Mucosa of descending colon (tissue), 3 donors: ENCODE measurements around the gene CYP27A1. TPM values are rescaled to one million over a fixed set of nuclear protein-coding genes. Genes with fewer than 3 reads are reported as not detected.
A peak's percentile ranks its signal among the peaks of the same experiment; 100 is the strongest.

ENCODE experiments used
- ATAC-seq: fragments of 200-7000 bp; cut with Tn5 transposase; one replicate; pipeline ENCODE4 v1.9.1; 2020; ENCODE audit warnings: mild to moderate bottlenecking, moderate library complexity
- DNase-seq, 3 donors: peaks; one replicate each; pipeline ENCODE4 v3.0.0-alpha.2; 2020
- H3K36me3 ChIP-seq: fragments of 200-600 bp; one replicate; pipeline ENCODE4 v1.8.0; 2021; ENCODE audit warnings: low read depth, mild to moderate bottlenecking
- H3K4me1 ChIP-seq: fragments of 200-600 bp; one replicate; pipeline ENCODE4 v1.8.0; 2021; ENCODE audit warnings: low read depth, mild to moderate bottlenecking
- H3K4me3 ChIP-seq: fragments of 200-600 bp; one replicate; pipeline ENCODE4 v1.8.0; 2021; ENCODE audit warnings: mild to moderate bottlenecking
- H3K9me3 ChIP-seq: fragments of 200-600 bp; one replicate; pipeline ENCODE4 v1.8.0; 2021; ENCODE audit warnings: mild to moderate bottlenecking
- intact Hi-C, 2 donors: fragments of 100-400 bp; cut with DNase I in 1 of 2; cut with micrococcal nuclease in 1 of 2; formaldehyde crosslinking; loops; one replicate each; pipeline versions ENCODE4 v1.11.0 to v1.11.1; 2022; cut with DNase I, micrococcal nuclease
- total RNA-seq, 3 donors: library from RNA; stranded (reverse); fragmentation: NEBNext Ultra II Directional in 2 of 3; extraction: Animal tissue kit (Norgen Biotek cat#: 25700) in 2 of 3; gene quantifications; one replicate each; pipeline versions ENCODE4 v1.2.1 to v1.2.4, GENCODE V29; 2021 to 2023
- TF ChIP-seq, protein P1 (sequence below): fragments of 200-600 bp; IDR thresholded peaks from one replicate; pipeline ENCODE4 v1.8.0; 2022; ENCODE audit warnings: antibody characterized with exemption, mild to moderate bottlenecking
- donor health status: DM: no; HTN: no; CAD: no; lungs with moderate emphysema.
- donor health status: DM: no; HTN: no; CAD: no.
- donor health status: DM: no; HTN: yes; CAD: no.

CYP27A1 gene
- total RNA-seq, 3 donors from 2014 or later: 31.0 to 70.0 (median 37.7) TPM

DNA sequence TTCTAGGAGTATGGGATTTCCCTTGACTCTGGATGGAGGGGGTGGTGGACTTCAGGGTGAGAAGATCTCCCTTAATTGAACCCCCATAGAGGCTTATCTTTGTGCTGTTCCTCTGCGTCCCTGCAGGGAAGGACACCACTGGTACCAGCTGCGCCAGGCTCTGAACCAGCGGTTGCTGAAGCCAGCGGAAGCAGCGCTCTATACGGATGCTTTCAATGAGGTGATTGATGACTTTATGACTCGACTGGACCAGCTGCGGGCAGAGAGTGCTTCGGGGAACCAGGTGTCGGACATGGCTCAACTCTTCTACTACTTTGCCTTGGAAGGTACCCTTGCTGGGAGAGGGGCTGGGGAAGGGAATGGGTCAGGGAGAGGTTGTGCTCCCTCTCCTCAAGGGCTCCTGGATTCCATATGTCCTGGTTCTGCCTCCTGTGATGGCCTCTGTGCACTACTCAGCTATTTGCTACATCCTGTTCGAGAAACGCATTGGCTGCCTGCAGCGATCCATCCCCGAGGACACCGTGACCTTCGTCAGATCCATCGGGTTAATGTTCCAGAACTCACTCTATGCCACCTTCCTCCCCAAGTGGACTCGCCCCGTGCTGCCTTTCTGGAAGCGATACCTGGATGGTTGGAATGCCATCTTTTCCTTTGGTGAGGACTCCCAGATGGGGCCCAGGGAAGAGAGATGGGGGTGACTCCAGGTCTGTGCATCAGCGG, 30.3 kb downstream of the CYP27A1 start:
- no peaks in the 10 kb centered on the region for H3K36me3 ChIP-seq
- intact Hi-C loops: no loop called here
- no peak for ATAC-seq

DNA sequence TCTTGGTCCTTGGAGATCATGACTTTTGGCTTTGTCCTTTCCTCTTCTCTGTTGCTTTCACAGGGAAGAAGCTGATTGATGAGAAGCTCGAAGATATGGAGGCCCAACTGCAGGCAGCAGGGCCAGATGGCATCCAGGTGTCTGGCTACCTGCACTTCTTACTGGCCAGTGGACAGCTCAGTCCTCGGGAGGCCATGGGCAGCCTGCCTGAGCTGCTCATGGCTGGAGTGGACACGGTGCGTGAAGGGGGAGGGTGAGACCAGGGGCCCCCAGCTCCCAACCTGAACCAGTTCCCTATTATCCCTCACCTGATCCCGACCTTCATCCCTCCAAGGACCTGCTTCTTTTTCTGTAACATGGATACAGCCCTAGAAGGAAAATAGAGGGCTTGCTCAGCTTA, 30.9 kb downstream of the CYP27A1 start:
- Histone ChIP-seq H3K9me3 (no peaks in the 10 kb centered on the region), H3K4me3 (no peak overlapping the region), H3K36me3 (no peaks in the 10 kb centered on the region), H3K4me1 (peaks cover 9% of the 10 kb centered on the region)
- DNase-seq (no peak), ATAC-seq (no peak)
- intact Hi-C loops: no loop called here
- TF ChIP-seq, protein P1, sequence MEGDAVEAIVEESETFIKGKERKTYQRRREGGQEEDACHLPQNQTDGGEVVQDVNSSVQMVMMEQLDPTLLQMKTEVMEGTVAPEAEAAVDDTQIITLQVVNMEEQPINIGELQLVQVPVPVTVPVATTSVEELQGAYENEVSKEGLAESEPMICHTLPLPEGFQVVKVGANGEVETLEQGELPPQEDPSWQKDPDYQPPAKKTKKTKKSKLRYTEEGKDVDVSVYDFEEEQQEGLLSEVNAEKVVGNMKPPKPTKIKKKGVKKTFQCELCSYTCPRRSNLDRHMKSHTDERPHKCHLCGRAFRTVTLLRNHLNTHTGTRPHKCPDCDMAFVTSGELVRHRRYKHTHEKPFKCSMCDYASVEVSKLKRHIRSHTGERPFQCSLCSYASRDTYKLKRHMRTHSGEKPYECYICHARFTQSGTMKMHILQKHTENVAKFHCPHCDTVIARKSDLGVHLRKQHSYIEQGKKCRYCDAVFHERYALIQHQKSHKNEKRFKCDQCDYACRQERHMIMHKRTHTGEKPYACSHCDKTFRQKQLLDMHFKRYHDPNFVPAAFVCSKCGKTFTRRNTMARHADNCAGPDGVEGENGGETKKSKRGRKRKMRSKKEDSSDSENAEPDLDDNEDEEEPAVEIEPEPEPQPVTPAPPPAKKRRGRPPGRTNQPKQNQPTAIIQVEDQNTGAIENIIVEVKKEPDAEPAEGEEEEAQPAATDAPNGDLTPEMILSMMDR: no peak

More for the DNA sequence above, 30.3 kb downstream of the CYP27A1 start:
- no peak for DNase-seq
- TF ChIP-seq, protein P1: no peak
- H3K4me3 ChIP-seq: no peak overlapping the region
- H3K9me3 ChIP-seq: no peaks in the 10 kb centered on the region
- H3K4me1 ChIP-seq: peaks cover 9% of the 10 kb centered on the region

DNA sequence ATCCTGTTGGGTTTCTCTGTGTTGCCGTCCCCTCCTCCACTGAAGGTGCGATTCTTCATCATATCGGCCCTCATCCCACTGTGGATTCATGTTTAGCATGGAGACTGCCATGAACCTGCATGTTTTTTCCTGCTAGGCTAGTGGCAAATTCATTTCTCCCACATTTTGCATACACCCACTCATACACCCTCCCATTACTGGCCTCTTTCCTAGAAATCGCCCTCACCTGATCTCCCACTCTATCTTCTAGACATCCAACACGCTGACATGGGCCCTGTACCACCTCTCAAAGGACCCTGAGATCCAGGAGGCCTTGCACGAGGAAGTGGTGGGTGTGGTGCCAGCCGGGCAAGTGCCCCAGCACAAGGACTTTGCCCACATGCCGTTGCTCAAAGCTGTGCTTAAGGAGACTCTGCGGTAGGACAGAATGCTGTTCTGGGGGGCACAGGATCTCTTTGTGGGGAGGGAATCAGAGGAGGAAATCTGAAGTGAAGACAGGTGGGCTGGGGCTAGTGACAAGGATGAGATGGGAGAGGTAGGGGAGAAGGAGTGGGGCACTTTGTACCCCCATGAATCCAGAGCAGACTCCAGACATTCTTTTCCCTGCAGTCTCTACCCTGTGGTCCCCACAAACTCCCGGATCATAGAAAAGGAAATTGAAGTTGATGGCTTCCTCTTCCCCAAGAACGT, 32.0 kb downstream of the CYP27A1 start:
- Histone ChIP-seq H3K36me3 (no peaks in the 10 kb centered on the region), H3K4me1 (peaks cover 9% of the 10 kb centered on the region), H3K4me3 (no peak overlapping the region), H3K9me3 (no peaks in the 10 kb centered on the region)
- intact Hi-C loops: no loop called here
- peak; percentile 77 to 79 (median 79) for DNase-seq
- TF ChIP-seq, protein P1: no peak
- ATAC-seq: peak; percentile 95

DNA sequence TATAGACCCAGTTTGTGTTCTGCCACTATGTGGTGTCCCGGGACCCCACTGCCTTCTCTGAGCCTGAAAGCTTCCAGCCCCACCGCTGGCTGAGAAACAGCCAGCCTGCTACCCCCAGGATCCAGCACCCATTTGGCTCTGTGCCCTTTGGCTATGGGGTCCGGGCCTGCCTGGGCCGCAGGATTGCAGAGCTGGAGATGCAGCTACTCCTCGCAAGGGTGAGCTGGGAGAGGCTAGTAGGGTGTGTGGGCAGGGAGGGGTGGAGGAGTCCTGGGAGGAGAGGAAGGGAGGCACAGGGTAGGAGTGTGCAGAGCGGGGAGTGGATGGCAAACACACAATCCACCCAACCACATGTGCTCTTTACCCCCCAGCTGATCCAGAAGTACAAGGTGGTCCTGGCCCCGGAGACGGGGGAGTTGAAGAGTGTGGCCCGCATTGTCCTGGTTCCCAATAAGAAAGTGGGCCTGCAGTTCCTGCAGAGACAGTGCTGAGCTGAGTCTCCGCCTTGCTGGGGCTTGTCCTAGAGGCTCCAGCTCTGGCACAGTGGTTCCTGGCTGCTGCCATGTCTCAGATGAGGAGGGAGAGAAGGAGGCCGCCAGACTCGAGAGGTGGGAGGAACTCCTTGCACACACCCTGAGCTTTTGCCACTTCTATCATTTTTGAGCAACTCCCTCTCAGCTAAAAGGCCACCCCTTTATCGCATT, 32.7 kb downstream of the CYP27A1 start:
- Histone ChIP-seq H3K9me3 (no peaks in the 10 kb centered on the region), H3K36me3 (no peaks in the 10 kb centered on the region), H3K4me3 (no peak overlapping the region), H3K4me1 (peaks cover 9% of the 10 kb centered on the region)
- intact Hi-C loops: no loop called here
- DNase-seq: peak in 2 of 3 donors; percentile 45 to 61
- ATAC-seq: peak; percentile 84
- TF ChIP-seq, protein P1: no peak

DNA sequence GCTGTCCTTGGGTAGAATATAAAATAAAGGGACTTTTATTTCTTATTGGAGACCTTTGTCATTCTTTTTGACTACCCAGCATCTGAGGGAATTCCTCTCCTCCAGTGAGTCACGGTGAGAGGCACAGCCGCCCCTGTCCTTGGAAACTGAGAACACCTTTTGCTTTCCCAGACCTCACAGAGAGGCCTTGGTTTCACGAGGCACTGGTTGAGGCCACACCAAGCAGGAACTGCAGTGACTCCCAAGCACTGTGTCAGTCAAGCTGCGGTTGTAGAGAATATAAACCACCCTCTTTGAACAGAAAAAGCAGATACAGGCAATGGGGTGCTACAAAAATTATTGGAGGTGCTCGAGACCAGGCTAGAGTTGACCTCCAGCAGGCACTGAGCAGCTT, 33.3 kb downstream of the CYP27A1 start:
- peaks cover 9% of the 10 kb centered on the region for H3K4me1 ChIP-seq
- no peaks in the 10 kb centered on the region for H3K9me3 ChIP-seq
- DNase-seq (no peak), ATAC-seq (no peak)
- intact Hi-C loops: no loop called here
- H3K4me3 ChIP-seq: no peak overlapping the region
- H3K36me3 ChIP-seq: no peaks in the 10 kb centered on the region
- TF ChIP-seq, protein P1: no peak
